Inferior parietal cortex (tissue), 1 donor: ENCODE measurements around the gene WDR70.
A peak's percentile ranks its signal among the peaks of the same experiment; 100 is the strongest.
"Not testable (repeated sequence)": the region's sequence is repeated elsewhere in the genome, so short reads cannot be mapped to it uniquely, and the experiment has no call there.

Experiments
- DNase-seq: peaks from one replicate; pipeline ENCODE4 v3.0.0-alpha.2; 2016; ENCODE audit errors: extremely low spot score

Gene WDR70

GRCh38 chr5:37517686-37518085, 138.6 kb downstream of the WDR70 start:
- no peak for DNase-seq

DNA sequence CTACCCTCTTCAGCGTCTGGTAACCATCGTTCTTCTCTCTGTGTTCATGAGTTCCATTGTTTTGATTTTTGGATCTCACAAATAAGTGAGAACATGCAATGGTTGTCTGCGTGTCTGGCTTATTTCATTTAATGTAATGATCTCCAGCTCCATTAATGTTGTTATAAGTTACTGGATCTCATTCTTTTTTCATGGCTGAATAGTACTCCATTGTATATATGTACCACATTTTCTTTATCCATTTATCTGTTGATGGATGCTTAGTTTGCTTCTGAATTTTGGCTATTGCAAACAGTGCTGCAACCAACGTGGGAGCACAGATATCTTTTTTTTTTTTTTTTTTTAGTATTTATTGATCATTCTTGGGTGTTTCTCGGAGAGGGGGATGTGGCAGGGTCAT, 139.2 kb downstream of the WDR70 start:
- not testable (repeated sequence) for DNase-seq

GRCh38 chr5:37519304-37519703, 140.2 kb downstream of the WDR70 start:
- no peak for DNase-seq

- DNase-seq = no peak
These were observed 140.7 kb downstream of the WDR70 start for GRCh38 chr5:37519807-37520206.

GRCh38 chr5:37520811-37521210, 141.7 kb downstream of the WDR70 start:
- DNase-seq = no peak

GRCh38 chr5:37532976-37533740, 154.0 kb downstream of the WDR70 start:
- DNase-seq = no peak

- no peak for DNase-seq
These were observed 154.7 kb downstream of the WDR70 start for GRCh38 chr5:37533851-37534250.

DNA sequence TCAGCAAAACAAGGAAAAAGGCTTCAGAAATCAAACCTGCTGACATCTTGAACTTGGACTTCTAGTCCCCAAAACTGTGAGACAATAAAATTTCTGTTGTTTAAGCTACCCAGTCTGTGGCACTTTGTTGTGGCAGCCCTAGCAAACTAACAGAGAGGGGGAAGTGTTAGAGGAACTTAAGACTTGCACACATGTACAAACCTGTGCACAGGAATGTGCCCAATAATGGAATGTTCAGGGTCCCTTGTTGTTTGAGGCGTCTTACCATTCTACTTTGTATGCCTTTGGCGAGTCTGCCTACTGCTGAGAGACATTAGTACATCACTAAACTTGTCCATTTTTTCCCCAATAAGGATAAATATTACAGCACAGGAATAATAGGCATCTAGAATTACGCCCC, 160.3 kb downstream of the WDR70 start:
- DNase-seq = no peak

GRCh38 chr5:37543216-37543615, 164.1 kb downstream of the WDR70 start:
- no peak for DNase-seq

- no peak for DNase-seq
These were observed 170.3 kb downstream of the WDR70 start for GRCh38 chr5:37549411-37549810.

DNA sequence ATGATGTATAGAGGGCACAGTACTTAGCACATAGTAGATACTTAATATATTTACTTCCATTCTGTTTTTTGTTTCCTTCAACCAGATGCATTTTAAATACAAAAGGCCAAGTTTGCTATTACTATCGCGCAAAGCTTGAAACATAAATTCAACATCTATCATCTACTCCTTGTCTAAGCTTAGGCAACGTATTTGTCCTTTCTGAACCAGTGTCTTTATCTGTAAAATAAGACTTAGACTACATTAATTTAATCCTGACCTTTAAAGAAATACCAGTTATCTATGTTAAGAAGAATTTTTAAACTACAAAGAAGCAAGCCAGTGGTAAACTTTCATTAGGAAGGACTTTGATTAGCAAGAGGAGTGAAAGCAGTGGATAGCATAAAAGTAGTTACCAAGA, 173.0 kb downstream of the WDR70 start:
- DNase-seq = no peak

DNA sequence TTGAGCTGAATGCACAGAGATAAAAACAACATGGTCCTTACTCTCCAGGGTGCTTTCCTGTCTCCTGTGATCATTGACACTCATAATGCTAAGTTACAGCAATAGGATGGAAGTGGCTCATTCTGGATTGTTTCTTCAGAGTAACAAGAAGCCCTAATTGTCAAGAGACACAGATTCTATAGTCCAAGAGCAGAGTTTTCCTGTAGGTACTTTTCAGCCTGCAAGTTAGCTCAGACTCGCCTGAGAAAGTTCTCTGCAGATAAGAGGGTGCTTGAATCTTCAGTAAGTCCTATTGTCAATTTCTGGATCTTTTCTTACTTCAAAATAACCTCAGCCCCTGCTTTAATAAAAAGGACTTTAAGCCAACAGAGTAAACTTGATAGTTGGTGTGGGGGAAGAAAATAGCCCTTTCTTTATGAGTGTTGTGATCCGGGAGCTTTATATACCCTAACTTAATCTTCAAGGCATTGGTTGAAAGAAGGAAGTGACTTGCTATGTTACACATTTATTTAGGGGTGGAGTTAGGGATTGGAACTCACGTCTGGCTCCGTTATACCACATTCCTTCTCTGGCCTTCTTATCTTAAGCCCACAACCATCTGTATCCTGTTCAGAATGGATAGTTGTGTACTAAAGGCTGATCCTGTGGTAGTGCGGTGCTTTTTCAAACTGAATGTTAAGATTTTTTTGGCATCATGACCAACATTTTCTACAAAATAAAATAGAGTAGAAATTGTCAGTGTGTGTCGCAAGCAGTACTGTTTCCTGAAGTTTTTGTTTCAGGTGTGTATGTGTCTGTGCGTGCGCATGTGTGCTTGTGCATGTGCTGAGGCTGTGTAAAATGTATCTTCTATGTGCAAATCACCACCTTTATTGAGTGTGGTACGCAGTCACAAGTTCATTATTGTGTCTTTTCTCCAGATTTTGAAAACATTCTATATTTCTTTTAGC, 173.9 kb downstream of the WDR70 start:
- peak; percentile 31 for DNase-seq

GRCh38 chr5:37553720-37554404, 174.7 kb downstream of the WDR70 start:
- no peak for DNase-seq

GRCh38 chr5:37554405-37554739, 175.3 kb downstream of the WDR70 start:
- DNase-seq = no peak

DNA sequence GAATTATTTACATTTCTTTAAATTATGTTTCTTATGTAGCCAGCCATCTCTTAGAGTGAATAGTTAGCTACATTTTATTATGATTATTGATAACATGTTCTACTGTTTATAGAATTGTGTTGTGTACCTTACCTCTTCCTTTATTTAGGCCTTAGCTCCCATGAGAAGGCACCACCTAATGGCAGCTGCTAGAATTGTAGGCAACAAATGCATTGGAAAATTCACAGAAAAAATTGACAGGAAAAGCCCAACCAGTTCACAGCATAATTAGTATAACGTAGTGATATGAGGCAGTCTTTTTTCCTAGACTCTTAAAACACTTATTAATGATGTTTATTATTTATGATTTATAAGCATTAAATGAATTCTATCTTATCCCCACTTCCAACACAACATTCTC, 175.8 kb downstream of the WDR70 start:
- DNase-seq = no peak

GRCh38 chr5:37557734-37558293, 178.7 kb downstream of the WDR70 start:
- no peak for DNase-seq

- no peak for DNase-seq
These were observed 186.0 kb downstream of the WDR70 start for GRCh38 chr5:37565062-37565670.

DNA sequence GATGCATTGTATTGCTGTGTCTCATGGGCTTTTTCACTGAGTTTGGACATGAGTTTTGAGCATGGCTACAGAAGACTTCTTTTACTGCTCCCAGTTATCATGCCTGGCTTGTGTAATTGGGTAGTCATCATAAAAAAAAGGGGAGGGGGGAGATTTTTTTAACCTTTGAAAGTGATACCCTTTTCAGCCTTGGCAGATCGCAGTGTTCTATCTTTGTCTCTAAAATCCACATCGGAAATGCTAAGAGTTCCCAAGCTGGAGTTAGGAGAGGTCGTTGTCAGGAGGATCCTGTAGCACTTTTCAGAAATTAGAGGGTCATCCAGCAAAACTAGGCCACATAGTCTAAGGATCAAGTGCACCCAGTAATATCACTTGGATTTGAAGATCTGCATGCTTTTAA, 188.4 kb downstream of the WDR70 start:
- no peak for DNase-seq

DNA sequence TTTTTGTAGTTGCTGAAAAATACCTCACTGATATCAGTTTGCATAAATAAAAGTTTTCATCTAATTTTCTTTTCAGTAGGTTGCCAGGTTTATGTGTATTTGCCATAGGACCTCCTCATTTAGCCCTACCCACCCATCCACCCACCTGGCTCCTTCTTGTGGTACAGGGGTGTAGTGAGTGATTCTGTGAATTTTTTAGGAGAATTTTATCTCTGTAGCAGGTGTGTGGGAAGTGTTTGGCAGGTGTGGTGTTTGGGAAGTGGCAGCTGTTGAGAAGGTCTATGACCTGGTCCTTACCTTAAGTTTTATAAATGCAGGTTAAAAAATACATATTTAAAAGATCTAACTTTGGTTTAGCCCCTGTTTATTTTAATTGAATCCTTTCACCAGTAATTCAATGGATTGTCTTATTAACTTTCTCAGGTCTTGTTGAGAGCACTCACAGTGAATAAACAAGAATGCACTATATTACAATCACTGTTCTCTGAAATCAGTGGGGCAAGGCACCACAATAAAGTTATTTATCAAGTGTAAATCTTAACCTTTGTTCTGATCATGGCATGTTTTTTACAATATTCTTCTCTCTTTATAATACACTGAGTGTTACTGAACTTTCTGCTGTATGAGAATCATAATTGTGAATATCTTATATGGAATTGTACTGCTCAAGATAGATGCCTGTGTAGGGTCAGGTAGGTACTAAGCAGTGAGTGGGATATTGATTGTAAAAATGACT, 189.1 kb downstream of the WDR70 start:
- no peak for DNase-seq

DNA sequence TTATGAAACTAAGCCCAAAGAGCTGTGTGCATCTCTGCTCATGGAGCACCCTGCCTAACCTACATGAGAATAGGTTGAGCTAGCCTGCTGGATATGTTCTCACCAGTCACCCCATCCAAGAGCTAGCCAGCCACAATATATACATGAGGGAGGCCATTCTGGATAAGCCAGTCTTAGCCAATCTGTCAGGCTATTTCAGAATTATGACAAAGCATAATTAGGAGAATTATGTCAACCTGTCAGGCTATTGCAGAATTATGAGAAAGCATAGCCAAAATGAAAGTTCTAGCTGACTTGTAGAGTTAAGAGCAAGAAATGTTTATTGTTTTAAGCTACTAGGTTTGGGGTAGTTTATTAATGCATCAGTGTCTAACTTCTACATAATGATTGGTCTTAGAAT, 189.8 kb downstream of the WDR70 start:
- no peak for DNase-seq

- DNase-seq = no peak
These were observed 190.3 kb downstream of the WDR70 start for GRCh38 chr5:37569466-37569865.
